Superior temporal gyrus (tissue), 1 donor: ENCODE measurements around the gene MYPN.

Experiments
- DNase-seq: peaks from one replicate; pipeline ENCODE4 v3.0.0-alpha.2; 2016; ENCODE audit errors: extremely low spot score

The MYPN gene

GRCh38 chr10:68095153-68095552, 14.1 kb upstream of the MYPN start:
- no peak for DNase-seq

GRCh38 chr10:68096913-68097516, 12.3 kb upstream of the MYPN start:
- no peak for DNase-seq

GRCh38 chr10:68099736-68100135, 9.6 kb upstream of the MYPN start:
- DNase-seq: no peak

- DNase-seq: no peak
Observed at GRCh38 chr10:68101066-68101465, 8.2 kb upstream of the MYPN start.

GRCh38 chr10:68103261-68103878, 5.9 kb upstream of the MYPN start:
- DNase-seq: no peak

- no peak for DNase-seq
Observed at GRCh38 chr10:68103901-68104300, 5.4 kb upstream of the MYPN start.

- no peak for DNase-seq
Observed at GRCh38 chr10:68105820-68106219, 3.5 kb upstream of the MYPN start.

- DNase-seq: no peak
Observed at GRCh38 chr10:68106656-68107055, 2.6 kb upstream of the MYPN start.

GRCh38 chr10:68107651-68108050, 1.6 kb upstream of the MYPN start:
- DNase-seq: no peak

GRCh38 chr10:68108051-68108450, 1.2 kb upstream of the MYPN start:
- DNase-seq: no peak

GRCh38 chr10:68108653-68109052, 635 bp upstream of the MYPN start:
- DNase-seq: no peak

GRCh38 chr10:68110027-68110426, 739 bp downstream of the MYPN start:
- DNase-seq: no peak

GRCh38 chr10:68111584-68111983, 2.3 kb downstream of the MYPN start:
- DNase-seq: no peak

GRCh38 chr10:68112837-68113236, 3.5 kb downstream of the MYPN start:
- DNase-seq: no peak

GRCh38 chr10:68118657-68119056, 9.4 kb downstream of the MYPN start:
- DNase-seq: no peak

- DNase-seq: no peak
Observed at GRCh38 chr10:68121020-68121743, 11.9 kb downstream of the MYPN start.

GRCh38 chr10:68121852-68122251, 12.6 kb downstream of the MYPN start:
- no peak for DNase-seq

GRCh38 chr10:68124718-68125117, 15.4 kb downstream of the MYPN start:
- no peak for DNase-seq

- DNase-seq: no peak
Observed at GRCh38 chr10:68125772-68126171, 16.5 kb downstream of the MYPN start.

GRCh38 chr10:68128015-68128414, 18.7 kb downstream of the MYPN start:
- DNase-seq: no peak

GRCh38 chr10:68132391-68132790, 23.1 kb downstream of the MYPN start:
- DNase-seq: no peak

- no peak for DNase-seq
Observed at GRCh38 chr10:68133523-68133922, 24.2 kb downstream of the MYPN start.

- DNase-seq: no peak
Observed at GRCh38 chr10:68135362-68135761, 26.1 kb downstream of the MYPN start.
